HCT116 (cell line): ENCODE data around the gene PRSS56. TPM values are rescaled to one million over a fixed set of nuclear protein-coding genes. Genes with fewer than 3 reads are reported as not detected.

Source experiments
- ATAC-seq: fragments of 200-7000 bp; cut with Tn5 transposase; 2 replicates; pipeline ENCODE4 v1.9.1; 2020; ENCODE audit warnings: mild to moderate bottlenecking, moderate library complexity
- BruUV-seq: library from RNA; stranded (reverse); fragments of 400-500 nt; replicated peaks from 2 replicates; lab custom pipeline; 2021; lab: Mats Ljungman, UMichigan
- CTCF ChIA-PET: fragments of 300-600 bp; sonication (Branson Sonifier 250); formaldehyde crosslinking; loops from one replicate; lab custom pipeline; 2021; ENCODE audit warnings: antibody characterized with exemption; lab: Charles Lee
- POLR2A ChIA-PET: fragments of 300-600, 350-600 bp; sonication (Branson Sonifier 250); formaldehyde crosslinking; loops from one replicate; lab custom pipeline; 2021; ENCODE audit warnings: antibody characterized with exemption; lab: Charles Lee
- RAD21 ChIA-PET, 2 experiments: fragments of 300-600 bp; sonication (Branson Sonifier 250); formaldehyde crosslinking; loops; one replicate each; lab custom pipeline; 2023; ENCODE audit warnings: low total read pairs in 2 of 2; ENCODE audit not compliant: uncharacterized antibody in 2 of 2, unreplicated experiment in 2 of 2, low non-redundant PET in 1 of 2; lab: Charles Lee
- DNase-seq: peaks from one replicate; pipeline ENCODE4 v3.0.0-alpha.2; 2010; ENCODE audit warnings: low read depth, low spot score
- H2AFZ ChIP-seq: fragments of 200-600 bp; shearing (Covaris generic), sonication (generic); 2 replicates; pipeline ENCODE4 v1.6.1; 2017; ENCODE audit warnings: low read depth, mixed run types, mixed read lengths, antibody characterized with exemption, low read length; ENCODE audit not compliant: poor library complexity, severe bottlenecking
- H3K27ac ChIP-seq: 2 replicates; pipeline ENCODE4 v1.5.1; 2012; ENCODE audit warnings: low read depth, low read length
- H3K27me3 ChIP-seq: fragments of 200-600 bp; sonication (generic); 2 replicates; pipeline ENCODE4 v1.6.1; 2016; ENCODE audit warnings: mixed run types, low read length, mixed read lengths; ENCODE audit not compliant: insufficient read depth
- H3K36me3 ChIP-seq, 2 experiments: fragments of 200-500 bp in 1 of 2; fragments of 200-600 bp in 1 of 2; sonication (Bioruptor generic) in 1 of 2; sonication (generic) in 1 of 2; 2 replicates each; pipeline versions ENCODE4 v1.5.1 to v1.6.1; 2014 to 2016; ENCODE audit warnings: low read length in 2 of 2, inconsistent platforms in 1 of 2, mixed read lengths in 1 of 2, mixed run types in 1 of 2; ENCODE audit not compliant: insufficient read depth in 2 of 2, control insufficient read depth in 1 of 2
- H3K4me1 ChIP-seq, 2 experiments: fragments of 200-600 bp in 1 of 2; sonication (generic) in 1 of 2; 2 replicates each; pipeline versions ENCODE4 v1.5.1 to v1.6.1; 2012 to 2017; ENCODE audit warnings: low read length in 2 of 2, inconsistent platforms in 1 of 2, mild to moderate bottlenecking in 1 of 2, mixed read lengths in 1 of 2, mixed run types in 1 of 2, moderate library complexity in 1 of 2; ENCODE audit not compliant: insufficient read depth in 2 of 2, control insufficient read depth in 1 of 2
- H3K4me2 ChIP-seq: fragments of 200-600 bp; sonication (generic); 2 replicates; pipeline ENCODE4 v1.6.1; 2017; ENCODE audit warnings: mixed run types, low read length, mixed read lengths
- H3K4me3 ChIP-seq, 2 experiments: fragments of 200-600 bp in 1 of 2; sonication (generic) in 1 of 2; replicated peaks in 1 of 2; 2 replicates each; pipeline ENCODE4 v1.5.1; 2011 to 2016; ENCODE audit warnings: low read length in 2 of 2, control low read depth in 1 of 2, low read depth in 1 of 2, mild to moderate bottlenecking in 1 of 2, mixed read lengths in 1 of 2, mixed run types in 1 of 2
- H3K79me2 ChIP-seq: fragments of 200-600 bp; sonication (generic); 2 replicates; pipeline ENCODE4 v1.6.1; 2017; ENCODE audit warnings: mild to moderate bottlenecking, mixed run types, low read length, moderate library complexity, mixed read lengths; ENCODE audit not compliant: insufficient read depth
- H3K9ac ChIP-seq: fragments of 200-600 bp; sonication (generic); 2 replicates; pipeline ENCODE4 v1.6.1; 2016; ENCODE audit warnings: low read length, mixed read lengths
- H3K9me2 ChIP-seq: fragments of 200-600 bp; sonication (generic), shearing (Covaris generic); 2 replicates; pipeline ENCODE4 v1.6.1; 2017; ENCODE audit warnings: mixed run types, mild to moderate bottlenecking, moderate library complexity; ENCODE audit not compliant: insufficient read depth
- H3K9me3 ChIP-seq, 2 experiments: fragments of 200-500 bp in 1 of 2; fragments of 200-600 bp in 1 of 2; sonication (Bioruptor generic) in 1 of 2; sonication (generic) in 1 of 2; 2 replicates each; pipeline ENCODE4 v1.6.1; 2014 to 2017; ENCODE audit warnings: low read length in 2 of 2, mixed read lengths in 2 of 2, inconsistent platforms in 1 of 2, low read depth in 1 of 2, mild to moderate bottlenecking in 1 of 2, mixed run types in 1 of 2, moderate library complexity in 1 of 2; ENCODE audit not compliant: control insufficient read depth in 1 of 2, insufficient read depth in 1 of 2
- H4K20me1 ChIP-seq: fragments of 200-600 bp; sonication (generic), shearing (Covaris generic); 2 replicates; pipeline ENCODE4 v1.6.1; 2017; ENCODE audit warnings: mixed run types, mild to moderate bottlenecking, moderate library complexity; ENCODE audit not compliant: insufficient read depth
- CBX3 ChIP-seq: IDR thresholded peaks from 2 replicates; pipeline ENCODE4 v1.6.1; 2012; ENCODE audit warnings: low read depth
- CEBPB ChIP-seq: IDR thresholded peaks from 2 replicates; pipeline ENCODE4 v1.6.1; 2012; ENCODE audit warnings: low read depth
- EGR1 ChIP-seq: IDR thresholded peaks from 2 replicates; pipeline ENCODE4 v1.6.1; 2012; ENCODE audit warnings: low read depth
- ELF1 ChIP-seq: IDR thresholded peaks from 2 replicates; pipeline ENCODE4 v1.6.1; 2012; ENCODE audit warnings: low read depth, borderline replicate concordance
- EZH2 ChIP-seq: fragments of 200-600 bp; sonication (generic); IDR thresholded peaks from 2 replicates; pipeline ENCODE4 v1.6.1; 2017; ENCODE audit warnings: antibody characterized with exemption, mixed run types
- FOSL1 ChIP-seq: IDR thresholded peaks from 2 replicates; pipeline ENCODE4 v1.6.1; 2012; ENCODE audit warnings: low read depth
- JUND ChIP-seq: IDR thresholded peaks from 2 replicates; pipeline ENCODE4 v1.6.1; 2012
- POLR2A ChIP-seq: IDR thresholded peaks from 2 replicates; pipeline ENCODE4 v1.7.0; 2011; ENCODE audit warnings: borderline replicate concordance; ENCODE audit not compliant: insufficient read depth, insufficient read length; ENCODE audit errors: extremely low read depth
- POLR2AphosphoS5 ChIP-seq: IDR thresholded peaks from 2 replicates; pipeline ENCODE4 v1.6.1; 2011; ENCODE audit warnings: mild to moderate bottlenecking, low read depth, low read length, moderate library complexity
- REST ChIP-seq: IDR thresholded peaks from 2 replicates; pipeline ENCODE4 v1.6.1; 2012; ENCODE audit warnings: low read depth
- SIN3A ChIP-seq: IDR thresholded peaks from 2 replicates; pipeline ENCODE4 v1.6.1; 2012; ENCODE audit warnings: low read depth
- TCF7L2 ChIP-seq: IDR thresholded peaks from 2 replicates; pipeline ENCODE4 v1.7.0; 2011; ENCODE audit warnings: borderline replicate concordance, inconsistent platforms; ENCODE audit not compliant: insufficient read depth, insufficient read length; ENCODE audit errors: extremely low read depth
- ZBTB33 ChIP-seq: IDR thresholded peaks from 2 replicates; pipeline ENCODE4 v1.6.1; 2011; ENCODE audit warnings: mild to moderate bottlenecking, low read length, moderate library complexity; ENCODE audit not compliant: insufficient replicate concordance; ENCODE audit errors: extremely low read depth
- ZFX ChIP-seq: fragments of 450-650 bp; IDR thresholded peaks from 2 replicates; pipeline ENCODE4 v1.6.1; 2017
- ZNF274 ChIP-seq: fragments of 200-500 bp; sonication (Bioruptor generic); IDR thresholded peaks from 2 replicates; pipeline ENCODE4 v1.6.1; 2014; ENCODE audit warnings: mild to moderate bottlenecking, low read depth, low read length, inconsistent platforms
- intact Hi-C: fragments of 100-400 bp; cut with micrococcal nuclease; formaldehyde crosslinking; loops from 2 replicates; pipeline ENCODE4 v1.10.0; 2022
- total RNA-seq: library from RNA; stranded (reverse); gene quantifications from one replicate; pipeline ENCODE4 v1.2.1, GENCODE V29; 2021; ENCODE audit not compliant: unreplicated experiment

The PRSS56 gene
- total RNA-seq, 1 experiment from 2014 or later, result not detected

- no peak within 1 kb of the TSS for H3K27ac ChIP-seq
- CTCF ChIA-PET, result no interaction called here
- DNase-seq (no peak), ATAC-seq (no peak)
- H3K4me2 ChIP-seq, result no peak within 1 kb of the TSS
- H3K79me2 ChIP-seq, result no peaks in the 10 kb centered on the region
- RAD21 ChIA-PET, result no interaction called here
- no peak within 1 kb of the TSS for H3K4me3 ChIP-seq
- BruUV-seq, result no TSS peak
- no peak within 1 kb of the TSS for H3K9ac ChIP-seq
- H3K27me3 ChIP-seq, result no peaks in the 10 kb centered on the region
- no peaks in the 10 kb centered on the region for H3K9me3 ChIP-seq
- H2AFZ ChIP-seq, result no peak within 1 kb of the TSS
- no peaks in the 10 kb centered on the region for H3K9me2 ChIP-seq
- TF ChIP-seq ZBTB33 (no peak), TCF7L2 (no peak), CEBPB (no peak), CBX3 (no peak), EGR1 (no peak), ZNF274 (no peak), POLR2A (no peak), ZFX (no peak), EZH2 (no peak), FOSL1 (no peak), POLR2AphosphoS5 (no peak), ELF1 (no peak), SIN3A (no peak), REST (no peak), JUND (no peak)
- peaks cover 0 to 6% of the 10 kb centered on the region in 2 experiments; a peak in 1 of 4 replicates for H3K4me1 ChIP-seq
- POLR2A ChIA-PET, result no interaction called here
- intact Hi-C loops, result loop anchor here (10.0 kb wide), 1 partner anchor 181 kb away; no protein-coding TSS in a partner anchor
- no peaks in the 10 kb centered on the region for H3K36me3 ChIP-seq
- H4K20me1 ChIP-seq, result no peaks in the 10 kb centered on the region
Measured at GRCh38 chr2:232525791-232526371, 5.7 kb downstream of the PRSS56 start, which contains the start of gene CHRND. TSS of gene CHRND (plus strand) at chr2:232526160. CDS start at chr2:232526216, 56 bp downstream.
